ENCODE data around the gene DARS2.
"Not testable (repeated sequence)": the region's sequence is repeated elsewhere in the genome, so short reads cannot be mapped to it uniquely, and the experiment has no call there.

DARS2 gene, protein sequence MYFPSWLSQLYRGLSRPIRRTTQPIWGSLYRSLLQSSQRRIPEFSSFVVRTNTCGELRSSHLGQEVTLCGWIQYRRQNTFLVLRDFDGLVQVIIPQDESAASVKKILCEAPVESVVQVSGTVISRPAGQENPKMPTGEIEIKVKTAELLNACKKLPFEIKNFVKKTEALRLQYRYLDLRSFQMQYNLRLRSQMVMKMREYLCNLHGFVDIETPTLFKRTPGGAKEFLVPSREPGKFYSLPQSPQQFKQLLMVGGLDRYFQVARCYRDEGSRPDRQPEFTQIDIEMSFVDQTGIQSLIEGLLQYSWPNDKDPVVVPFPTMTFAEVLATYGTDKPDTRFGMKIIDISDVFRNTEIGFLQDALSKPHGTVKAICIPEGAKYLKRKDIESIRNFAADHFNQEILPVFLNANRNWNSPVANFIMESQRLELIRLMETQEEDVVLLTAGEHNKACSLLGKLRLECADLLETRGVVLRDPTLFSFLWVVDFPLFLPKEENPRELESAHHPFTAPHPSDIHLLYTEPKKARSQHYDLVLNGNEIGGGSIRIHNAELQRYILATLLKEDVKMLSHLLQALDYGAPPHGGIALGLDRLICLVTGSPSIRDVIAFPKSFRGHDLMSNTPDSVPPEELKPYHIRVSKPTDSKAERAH

DNA sequence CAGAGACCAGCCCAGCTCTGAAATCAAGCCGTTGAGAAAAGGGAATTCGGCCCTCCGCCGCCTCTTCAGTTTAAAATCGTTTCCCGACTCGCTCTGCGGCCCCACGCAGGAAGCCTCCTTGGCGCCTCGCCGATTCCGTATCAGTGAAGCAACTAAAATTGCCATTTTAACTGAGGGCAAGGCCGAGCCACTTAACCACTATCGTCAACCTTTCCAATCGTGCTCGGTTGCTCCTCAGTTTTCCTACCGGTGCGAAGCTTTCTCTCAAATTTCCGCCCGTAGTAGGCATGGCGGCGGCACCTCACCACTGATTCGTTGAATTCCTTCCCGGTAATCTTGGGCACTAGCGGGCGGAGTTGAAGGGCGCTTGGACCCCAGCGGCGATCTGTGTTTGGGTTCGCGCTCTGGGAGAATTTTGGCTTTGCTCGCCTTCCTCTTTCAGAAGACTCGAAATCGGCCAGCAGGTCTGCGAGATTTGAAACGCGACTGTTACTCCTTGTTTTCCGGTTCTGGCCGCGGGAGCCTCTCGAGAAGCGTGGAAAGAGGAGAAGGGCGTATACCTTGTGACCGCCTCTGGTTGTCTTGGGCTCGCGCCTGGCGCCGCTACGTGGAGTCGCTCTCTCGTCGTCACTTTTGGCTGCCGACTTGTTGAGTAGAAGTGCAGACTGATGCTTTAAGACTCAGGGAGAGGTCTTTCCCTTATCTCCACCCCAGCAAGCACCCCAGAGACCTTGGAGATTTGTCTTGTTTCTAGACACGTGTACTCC, at the start of gene DARS2, which contains the start of gene CENPL:
DARS2 (plus strand) TSS at position 359 of the 767 bp plus-strand sequence. CDS start 557 bp downstream, outside the sequence.
CENPL (minus strand) TSS at position 569 of the 767 bp plus-strand sequence. CDS start 13,584 bp downstream, outside the sequence.
- peak; percentile 70 to 94 for DNase-seq (ENCODE audit: low spot score in 2 of 2)
- peaks cover 48% of the 10 kb centered on the region for H3K36me3 Mint-ChIP-seq
- H3K27ac Mint-ChIP-seq: peak within 1 kb of the TSS; percentile 97
- H3K4me1 Mint-ChIP-seq: peaks cover 23% of the 10 kb centered on the region
- H3K9me3 Mint-ChIP-seq: no peaks in the 10 kb centered on the region
- H3K4me3 Mint-ChIP-seq: peak within 1 kb of the TSS; percentile 91
- peak; percentile 91 for ATAC-seq

DNA sequence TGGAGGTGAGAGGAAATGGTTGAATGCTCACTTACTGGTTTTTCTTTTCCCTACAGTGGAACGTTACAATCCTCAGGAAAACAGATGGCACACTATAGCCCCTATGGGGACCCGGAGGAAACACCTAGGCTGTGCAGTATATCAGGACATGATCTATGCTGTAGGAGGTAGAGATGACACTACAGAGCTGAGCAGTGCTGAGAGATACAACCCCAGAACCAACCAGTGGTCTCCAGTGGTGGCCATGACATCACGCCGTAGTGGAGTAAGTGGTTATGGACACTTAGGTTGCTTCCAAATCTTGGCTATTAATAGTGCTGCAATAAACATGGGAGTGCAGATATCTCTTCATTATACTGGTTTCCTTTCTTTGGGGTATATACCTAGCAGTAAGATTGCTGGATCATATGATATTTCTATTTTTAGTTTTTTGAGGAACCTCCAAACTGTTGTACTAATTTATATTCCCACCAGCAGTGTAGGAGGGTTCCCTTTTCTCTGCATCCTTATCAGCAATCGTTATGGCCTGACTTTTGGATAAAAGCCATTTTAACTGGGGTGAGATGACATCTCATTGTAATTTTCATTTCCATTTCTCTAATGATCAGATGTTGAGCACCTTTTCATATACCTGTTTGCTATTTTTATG, 48.8 kb upstream of the DARS2 start:
- no peak for ATAC-seq
- DNase-seq (ENCODE audit: low spot score in 2 of 2): no peak
- H3K4me1 Mint-ChIP-seq: no peaks in the 10 kb centered on the region
- H3K27ac Mint-ChIP-seq: peak overlapping the region; percentile 27
- peaks cover 72% of the 10 kb centered on the region for H3K36me3 Mint-ChIP-seq
- H3K9me3 Mint-ChIP-seq: no peaks in the 10 kb centered on the region
- H3K4me3 Mint-ChIP-seq: no peak overlapping the region

DNA sequence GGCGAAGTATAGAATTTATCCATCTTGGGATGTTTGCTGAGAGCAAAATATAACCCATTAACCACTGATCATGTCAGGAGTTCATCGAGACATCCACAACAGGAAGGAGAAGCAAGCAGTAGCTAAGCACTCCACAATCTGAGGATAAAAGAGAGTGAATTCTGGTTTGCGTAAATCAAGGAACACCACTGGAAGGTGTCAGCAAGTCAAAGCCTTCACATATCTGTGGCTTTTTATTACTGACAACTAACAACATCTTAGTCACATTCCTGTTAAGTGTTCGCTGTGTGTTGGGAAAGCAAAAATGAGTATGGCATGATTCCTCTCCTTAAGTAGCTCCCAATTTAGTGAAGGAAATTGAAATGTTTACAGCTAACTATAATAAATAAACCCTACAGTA, 44.5 kb upstream of the DARS2 start:
- Mint-ChIP-seq H3K4me1 (no peaks in the 10 kb centered on the region), H3K36me3 (peaks cover 98% of the 10 kb centered on the region), H3K4me3 (no peak overlapping the region), H3K27ac (no peak overlapping the region), H3K9me3 (no peaks in the 10 kb centered on the region)
- DNase-seq (ENCODE audit: low spot score in 2 of 2): no peak
- ATAC-seq: no peak

DNA sequence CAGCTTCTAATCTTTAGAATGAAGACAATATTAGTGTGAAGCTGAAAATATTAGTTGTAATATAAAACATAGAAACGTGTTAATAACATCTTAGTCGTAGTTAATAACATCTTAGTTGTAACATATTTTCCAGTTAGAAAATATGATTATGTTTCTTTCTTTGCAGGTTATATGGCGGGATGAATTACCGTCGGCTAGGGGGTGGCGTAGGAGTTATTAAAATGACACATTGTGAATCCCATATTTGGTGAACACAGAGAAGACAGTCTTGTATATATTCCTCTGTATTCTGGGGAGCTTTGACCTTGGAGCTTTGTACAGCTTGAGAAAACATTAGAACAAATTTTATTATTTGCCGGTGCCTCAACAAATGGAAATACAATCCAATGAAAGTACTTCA, 39.5 kb upstream of the DARS2 start:
- H3K9me3 Mint-ChIP-seq: no peaks in the 10 kb centered on the region
- H3K36me3 Mint-ChIP-seq: peaks cover 81% of the 10 kb centered on the region
- DNase-seq (ENCODE audit: low spot score in 2 of 2): no peak
- H3K27ac Mint-ChIP-seq: no peak overlapping the region
- ATAC-seq: no peak
- no peak overlapping the region for H3K4me3 Mint-ChIP-seq
- no peaks in the 10 kb centered on the region for H3K4me1 Mint-ChIP-seq

DNA sequence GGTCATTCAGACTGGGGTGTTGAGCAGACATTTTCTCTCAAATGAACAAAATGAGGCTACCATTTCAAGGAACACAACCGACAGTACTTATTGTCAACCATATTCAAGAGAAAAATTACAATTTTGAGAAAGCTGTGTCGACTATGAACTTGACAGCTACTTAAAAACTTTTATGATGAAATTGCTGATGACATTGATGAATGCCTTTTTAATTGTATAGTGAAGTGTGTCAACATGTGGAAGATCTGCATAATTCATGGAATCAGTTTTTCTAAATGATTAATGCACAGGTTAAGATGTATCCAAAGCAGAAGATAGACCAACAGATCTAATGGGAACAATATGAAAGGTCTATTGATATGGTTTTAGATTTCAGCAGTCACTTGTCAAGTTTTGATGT, 34.6 kb upstream of the DARS2 start:
- no peaks in the 10 kb centered on the region for H3K9me3 Mint-ChIP-seq
- H3K4me1 Mint-ChIP-seq: no peaks in the 10 kb centered on the region
- H3K36me3 Mint-ChIP-seq: peaks cover 46% of the 10 kb centered on the region
- ATAC-seq (no peak), DNase-seq (ENCODE audit: low spot score in 2 of 2) (no peak)
- no peak overlapping the region for H3K4me3 Mint-ChIP-seq
- H3K27ac Mint-ChIP-seq: no peak overlapping the region

DNA sequence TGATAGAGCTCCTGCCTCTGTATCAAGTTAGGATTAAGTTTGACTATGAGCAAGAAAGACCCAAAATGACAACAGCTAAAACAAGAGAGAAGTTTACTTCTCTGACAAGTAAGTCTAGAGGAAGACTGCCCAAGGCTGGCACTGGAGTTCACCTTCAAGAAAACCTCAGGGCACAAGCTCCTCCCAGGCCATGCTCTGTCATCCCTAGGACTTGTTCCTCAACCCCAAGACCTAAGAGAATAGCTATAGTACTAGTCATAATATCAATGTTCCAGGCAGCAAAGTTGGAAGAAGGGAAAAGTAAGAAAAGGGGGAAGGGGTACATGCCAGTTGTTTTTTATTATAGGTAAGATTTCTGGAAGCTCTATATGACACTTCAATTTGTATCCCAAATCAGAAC, 26.4 kb upstream of the DARS2 start:
- Mint-ChIP-seq H3K36me3 (peaks cover 42% of the 10 kb centered on the region), H3K4me3 (no peak overlapping the region), H3K9me3 (no peaks in the 10 kb centered on the region), H3K27ac (no peak overlapping the region), H3K4me1 (no peaks in the 10 kb centered on the region)
- DNase-seq (ENCODE audit: low spot score in 2 of 2): no peak
- no peak for ATAC-seq

DNA sequence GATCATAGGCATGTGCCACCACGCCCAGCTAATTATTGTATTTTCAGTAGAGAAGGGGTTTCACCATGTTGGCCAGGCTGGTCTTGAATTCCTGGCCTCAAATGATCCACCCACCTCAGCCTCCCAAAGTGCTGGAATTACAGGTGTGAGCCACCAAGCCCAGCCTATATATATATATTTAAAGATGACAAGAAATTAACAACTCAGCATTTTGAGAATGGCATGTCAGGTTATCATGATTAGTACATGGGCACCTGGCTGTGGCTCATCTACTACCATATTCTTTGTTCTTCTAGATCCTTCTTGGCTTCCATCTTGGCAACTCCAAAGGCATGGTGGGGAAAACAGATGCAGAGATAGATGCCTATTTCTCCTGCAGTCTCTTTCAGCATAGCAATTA, 24.5 kb upstream of the DARS2 start:
- not testable (repeated sequence) for DNase-seq (ENCODE audit: low spot score in 2 of 2); ATAC-seq; H3K27ac Mint-ChIP-seq; H3K4me1 Mint-ChIP-seq; H3K9me3 Mint-ChIP-seq; H3K4me3 Mint-ChIP-seq
- H3K36me3 Mint-ChIP-seq: peaks cover 46% of the 10 kb centered on the region

DNA sequence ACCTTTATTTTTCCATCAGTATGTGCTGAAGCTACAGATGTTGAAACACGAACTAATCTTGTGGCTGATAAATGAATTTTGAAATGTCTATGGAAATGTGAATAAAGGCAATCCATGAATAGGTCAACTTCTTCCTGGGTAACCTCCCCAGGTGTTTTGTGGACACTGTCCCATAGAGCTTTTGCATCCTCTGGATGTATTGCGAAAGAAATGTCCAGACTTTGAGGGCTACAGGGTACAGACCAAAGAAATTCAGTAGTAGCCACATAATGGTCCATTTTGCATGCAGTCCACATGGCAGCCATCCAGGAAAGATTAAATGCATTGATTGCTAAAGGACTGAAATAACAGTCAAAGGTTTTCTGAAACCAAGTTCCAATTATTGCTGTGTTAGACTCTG, 21.5 kb upstream of the DARS2 start:
- ATAC-seq (no peak), DNase-seq (ENCODE audit: low spot score in 2 of 2) (no peak)
- Mint-ChIP-seq H3K4me1 (no peaks in the 10 kb centered on the region), H3K36me3 (peaks cover 75% of the 10 kb centered on the region), H3K4me3 (no peak overlapping the region), H3K27ac (no peak overlapping the region), H3K9me3 (no peaks in the 10 kb centered on the region)

DNA sequence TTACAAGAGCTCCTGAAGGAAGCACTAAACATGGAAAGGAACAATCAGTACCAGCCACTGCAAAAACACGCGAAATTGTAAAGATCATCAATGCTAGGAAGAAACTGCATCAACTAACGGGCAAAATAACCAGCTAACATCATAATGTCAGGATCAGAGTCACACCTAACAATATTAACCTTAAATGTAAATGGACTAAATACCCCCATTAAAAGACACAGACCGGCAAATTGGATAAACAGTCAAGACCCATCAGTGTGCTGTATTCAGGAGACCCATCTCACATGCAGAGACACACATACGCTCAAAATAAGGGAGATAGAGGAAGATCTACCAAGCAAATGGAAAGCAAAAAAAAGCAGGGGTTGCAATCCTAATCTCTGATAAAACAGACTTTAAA, 10.8 kb upstream of the DARS2 start:
- not testable (repeated sequence) for H3K9me3 Mint-ChIP-seq; H3K4me3 Mint-ChIP-seq; H3K27ac Mint-ChIP-seq; DNase-seq (ENCODE audit: low spot score in 2 of 2); ATAC-seq
- peaks cover 52% of the 10 kb centered on the region for H3K36me3 Mint-ChIP-seq
- H3K4me1 Mint-ChIP-seq: peaks cover 48% of the 10 kb centered on the region

DNA sequence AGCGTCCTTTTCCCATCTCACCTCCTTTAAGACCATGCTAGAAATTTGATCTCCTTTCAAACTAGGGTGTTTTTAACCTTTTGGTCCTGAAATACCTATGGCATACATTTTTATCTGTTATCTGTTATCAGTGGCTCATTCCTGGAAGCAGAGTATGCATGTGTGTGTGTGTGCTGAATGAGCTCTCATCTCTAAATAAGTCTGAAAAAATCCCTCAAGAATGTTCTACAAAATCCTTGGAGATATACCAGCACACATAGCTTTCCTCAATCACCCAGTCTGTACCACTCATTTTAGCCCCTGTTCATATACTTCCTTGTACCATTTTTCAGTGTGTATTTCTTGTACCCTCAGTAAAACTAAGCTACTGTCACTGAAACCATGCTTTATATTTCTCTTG, 6.0 kb upstream of the DARS2 start:
- Mint-ChIP-seq H3K36me3 (peaks cover 49% of the 10 kb centered on the region), H3K4me1 (peaks cover 50% of the 10 kb centered on the region), H3K4me3 (no peak overlapping the region), H3K27ac (no peak overlapping the region), H3K9me3 (no peaks in the 10 kb centered on the region)
- DNase-seq (ENCODE audit: low spot score in 2 of 2) (no peak), ATAC-seq (no peak)

DNA sequence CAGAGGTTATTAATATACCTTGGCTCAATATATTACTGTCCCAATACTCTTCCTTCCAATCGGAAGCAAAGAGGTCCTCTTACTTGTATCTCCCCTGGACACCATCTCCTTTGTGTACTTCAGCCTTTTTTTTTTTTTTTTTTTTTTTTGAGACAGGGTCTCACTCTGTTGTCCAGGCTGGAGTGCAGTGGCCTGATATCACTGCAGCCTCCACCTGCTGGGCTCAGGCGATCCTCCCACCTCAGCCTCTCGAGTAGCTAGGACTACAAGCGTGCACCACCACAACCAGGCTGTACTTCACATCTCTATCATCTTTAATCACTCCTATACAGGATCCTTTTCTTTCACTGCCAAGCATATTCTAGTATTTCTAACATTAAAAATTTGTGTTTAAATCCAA, 2.8 kb upstream of the DARS2 start:
- H3K4me3 Mint-ChIP-seq: no peak overlapping the region
- no peak for ATAC-seq

DNA sequence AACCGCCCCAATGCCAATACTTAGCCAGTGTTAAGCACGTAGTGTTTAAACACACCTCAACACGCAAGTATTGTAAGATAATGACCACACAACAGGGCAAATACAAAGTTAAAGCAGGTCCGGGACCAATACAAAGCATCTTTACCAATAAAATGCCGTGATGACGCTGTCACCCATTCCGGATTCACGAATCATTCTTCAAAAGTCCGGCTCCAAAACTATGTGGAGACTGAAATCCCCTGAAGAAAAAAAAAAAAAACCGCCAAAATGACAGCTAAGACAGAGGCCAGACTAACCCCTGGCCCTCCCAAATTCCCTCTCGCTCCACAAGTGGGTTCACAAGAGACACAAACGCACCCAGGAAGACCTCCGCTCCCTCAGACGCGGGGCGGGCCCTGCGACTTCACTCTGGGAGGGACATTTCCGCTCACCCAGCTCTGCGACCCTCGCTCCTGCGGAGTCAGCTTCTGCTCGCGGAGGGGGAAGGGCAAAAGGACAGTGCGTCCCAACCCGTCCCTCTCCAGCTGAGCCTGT, 625 bp upstream of the DARS2 start:
- DNase-seq (ENCODE audit: low spot score in 2 of 2) (no peak), ATAC-seq (peak; percentile 70)
- Mint-ChIP-seq H3K27ac (peak overlapping the region; percentile 97), H3K36me3 (peaks cover 52% of the 10 kb centered on the region), H3K4me3 (peak overlapping the region; percentile 91), H3K4me1 (peaks cover 23% of the 10 kb centered on the region), H3K9me3 (no peaks in the 10 kb centered on the region)

More for the DNA sequence above, 2.8 kb upstream of the DARS2 start:
- Mint-ChIP-seq H3K9me3 (no peaks in the 10 kb centered on the region), H3K27ac (no peak overlapping the region), H3K4me1 (peaks cover 27% of the 10 kb centered on the region), H3K36me3 (peaks cover 57% of the 10 kb centered on the region)
- DNase-seq (ENCODE audit: low spot score in 2 of 2): no peak

DNA sequence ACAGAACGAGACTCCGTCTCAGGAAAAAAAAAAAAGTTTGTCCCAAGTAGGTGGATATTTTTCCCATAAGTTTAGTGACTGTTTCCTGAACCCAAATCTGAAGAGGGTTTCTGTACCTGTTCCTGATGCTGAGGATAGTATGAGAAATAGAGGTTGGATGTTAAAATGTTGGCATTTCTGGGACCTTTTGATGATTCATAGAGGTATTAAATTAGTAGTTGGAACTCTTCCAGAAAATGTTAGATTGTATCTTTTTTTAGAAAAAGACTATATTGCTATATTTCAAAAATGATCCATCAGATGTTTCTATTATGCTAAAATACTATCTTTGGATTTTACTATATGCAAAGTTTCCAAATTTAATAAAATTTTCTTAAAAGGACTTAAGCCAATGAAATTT, 3.1 kb downstream of the DARS2 start:
- Mint-ChIP-seq H3K9me3 (no peaks in the 10 kb centered on the region), H3K36me3 (peaks cover 53% of the 10 kb centered on the region), H3K4me3 (no peak overlapping the region), H3K4me1 (peaks cover 11% of the 10 kb centered on the region), H3K27ac (no peak overlapping the region)
- DNase-seq (ENCODE audit: low spot score in 2 of 2) (no peak), ATAC-seq (no peak)

DNA sequence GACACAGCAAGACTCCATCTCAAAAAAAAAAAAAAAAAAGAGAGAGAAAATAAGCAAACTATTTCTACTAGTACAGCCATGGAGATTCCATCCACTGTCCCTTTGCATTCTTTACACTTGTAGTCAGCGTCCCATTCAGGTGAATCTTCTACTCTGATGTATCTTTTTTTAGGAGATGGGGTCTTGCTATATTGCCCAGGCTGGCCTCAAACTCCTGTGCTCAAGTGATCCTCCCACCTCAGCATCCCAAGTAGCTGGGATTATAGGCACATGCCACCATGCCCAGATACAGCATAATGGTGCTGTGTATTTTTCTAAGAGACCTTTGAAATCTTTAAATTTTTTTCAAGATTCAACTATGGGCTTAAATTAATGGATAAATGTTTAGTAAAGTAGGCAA, 8.3 kb downstream of the DARS2 start:
- Mint-ChIP-seq H3K36me3 (peaks cover 79% of the 10 kb centered on the region), H3K4me3 (no peak overlapping the region), H3K27ac (no peak overlapping the region), H3K9me3 (no peaks in the 10 kb centered on the region), H3K4me1 (no peaks in the 10 kb centered on the region)
- DNase-seq (ENCODE audit: low spot score in 2 of 2): no peak
- no peak for ATAC-seq

DNA sequence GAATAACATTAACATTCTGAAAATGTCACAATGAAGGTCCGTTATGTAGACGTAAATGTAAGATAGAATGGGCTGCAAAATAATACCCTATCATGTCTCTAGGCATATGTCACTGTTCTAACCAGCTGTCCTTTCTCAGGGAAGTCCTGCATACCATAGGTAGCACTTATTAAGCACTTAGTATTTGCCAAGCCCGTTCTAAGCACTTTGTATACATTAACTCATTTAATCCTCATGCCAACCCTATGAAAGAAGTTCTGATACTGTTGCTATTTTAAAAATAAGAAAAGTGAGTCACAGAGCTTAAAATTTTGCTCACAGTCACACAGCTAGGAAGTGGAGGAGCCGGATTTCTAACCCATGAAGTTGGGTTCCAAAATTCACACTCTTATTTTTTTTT, 27.6 kb downstream of the DARS2 start:
- DNase-seq (ENCODE audit: low spot score in 2 of 2): no peak
- no peak overlapping the region for H3K27ac Mint-ChIP-seq

More for the DNA sequence above, 27.6 kb downstream of the DARS2 start:
- Mint-ChIP-seq H3K36me3 (peaks cover 98% of the 10 kb centered on the region), H3K4me1 (no peaks in the 10 kb centered on the region), H3K4me3 (no peak overlapping the region), H3K9me3 (no peaks in the 10 kb centered on the region)
- ATAC-seq: no peak

All from stimulated activated effector memory CD8-positive, alpha-beta T cell treated with anti-CD3 and anti-CD28 coated beads, Interleukin-12 subunit alpha, Interleukin-12 subunit beta, amount 100 ng/mL, for 72 hours (primary cell).